CD4-positive, alpha-beta T cell (primary cell): Measurements from ENCODE around the gene NAA30. TPM values are rescaled to one million over a fixed set of nuclear protein-coding genes. Genes with fewer than 3 reads are reported as not detected.

Experiments
- ATAC-seq: fragments of 200-7000 bp; cut with Tn5 transposase; one replicate; pipeline ENCODE4 v1.10.0; 2022; ENCODE audit warnings: mild to moderate bottlenecking; ENCODE audit not compliant: poor library complexity
- CTCF ChIA-PET: fragments of 350-600 bp; sonication (Branson Sonifier 250); formaldehyde crosslinking; loops from one replicate; lab custom pipeline; 2021; ENCODE audit warnings: antibody characterized with exemption, inconsistent platforms; lab: Charles Lee
- POLR2A ChIA-PET: fragments of 350-600 bp; sonication (Branson Sonifier 250); formaldehyde crosslinking; loops from one replicate; lab custom pipeline; 2021; ENCODE audit warnings: antibody characterized with exemption, inconsistent platforms; lab: Charles Lee
- DNase-seq, 14 experiments: peaks; one replicate each; pipeline ENCODE4 v3.0.0-alpha.2; 2013 to 2020; ENCODE audit warnings: mixed read lengths in 2 of 14
- H3K27ac ChIP-seq, 2 donors: one replicate each; pipeline versions ENCODE4 v1.5.1 to v1.7.0; 2013; ENCODE audit warnings: low read length in 2 of 2, low read depth in 1 of 2, mild to moderate bottlenecking in 1 of 2
- H3K27me3 ChIP-seq, 2 experiments: 1 replicate in 1 of 2; 2 replicates in 1 of 2; pipeline versions ENCODE4 v1.6.1 to v1.7.0; 2013; ENCODE audit warnings: low read length in 2 of 2, control low read depth in 1 of 2, mild to moderate bottlenecking in 1 of 2, moderate library complexity in 1 of 2; ENCODE audit not compliant: insufficient read depth in 2 of 2, control insufficient read depth in 1 of 2
- H3K36me3 ChIP-seq: one replicate; pipeline ENCODE4 v1.6.1; 2013; ENCODE audit warnings: low read length, control low read depth; ENCODE audit not compliant: insufficient read depth
- H3K4me1 ChIP-seq: one replicate; pipeline ENCODE4 v1.6.1; 2013; ENCODE audit warnings: low read length, control low read depth; ENCODE audit not compliant: insufficient read depth
- H3K4me3 ChIP-seq: one replicate; pipeline ENCODE4 v1.5.1; 2013; ENCODE audit warnings: mild to moderate bottlenecking, low read length, moderate library complexity
- H3K9me3 ChIP-seq, 2 experiments: 1 replicate in 1 of 2; 2 replicates in 1 of 2; pipeline versions ENCODE4 v1.6.1 to v1.7.0; 2013; ENCODE audit warnings: low read length in 2 of 2, mild to moderate bottlenecking in 2 of 2, control low read depth in 1 of 2, moderate library complexity in 1 of 2; ENCODE audit not compliant: control insufficient read depth in 1 of 2, insufficient read depth in 1 of 2
- H3K27ac Mint-ChIP-seq: one replicate; pipeline ENCODE4 v1.8.0; 2020; ENCODE audit warnings: mixed read lengths
- H3K27me3 Mint-ChIP-seq: one replicate; pipeline ENCODE4 v1.8.0; 2021; ENCODE audit warnings: mixed read lengths
- H3K36me3 Mint-ChIP-seq: one replicate; pipeline ENCODE4 v1.8.0; 2021; ENCODE audit warnings: low read depth, mixed read lengths
- H3K4me1 Mint-ChIP-seq: one replicate; pipeline ENCODE4 v1.8.0; 2021; ENCODE audit warnings: low read depth, mixed read lengths
- H3K4me3 Mint-ChIP-seq: one replicate; pipeline ENCODE4 v1.8.0; 2020; ENCODE audit warnings: mild to moderate bottlenecking, mixed read lengths
- H3K9me3 Mint-ChIP-seq: one replicate; pipeline ENCODE4 v1.8.0; 2020; ENCODE audit warnings: mixed read lengths
- intact Hi-C, 2 experiments: fragments of 100-400 bp; cut with DNase I in 1 of 2; cut with micrococcal nuclease in 1 of 2; formaldehyde crosslinking; loops; one replicate each; pipeline versions ENCODE4 v1.15.1 to v1.9.0; 2023 to 2025; cut with DNase I, micrococcal nuclease
- total RNA-seq, 174 experiments: library from RNA in 2 of 174; stranded (reverse) in 2 of 174; gene quantifications; one replicate each; pipeline ENCODE4 v1.2.3 and lab custom pipeline; 2021 to 2026
- TF ChIP-seq, protein P1 (sequence below): fragments of 200-600 bp; IDR thresholded peaks from one replicate; pipeline ENCODE4 v1.8.0; 2022; ENCODE audit warnings: antibody characterized with exemption, mild to moderate bottlenecking

Gene NAA30
- total RNA-seq, 2 experiments from 2014 or later: 25.8 to 27.7 TPM

GRCh38 chr14:57391517-57392195, 1.3 kb downstream of the NAA30 start:
- Histone ChIP-seq H3K4me1 (peaks cover 19% of the 10 kb centered on the region), H3K27ac (peak overlapping the region in 1 of 2 donors; percentile 75), H3K36me3 (peaks cover 2% of the 10 kb centered on the region), H3K27me3 (no peaks in the 10 kb centered on the region), H3K4me3 (peak overlapping the region; percentile 91), H3K9me3 (no peaks in the 10 kb centered on the region)
- DNase-seq (no peak), ATAC-seq (no peak)
- H3K9me3 Mint-ChIP-seq: no peaks in the 10 kb centered on the region
- no peaks in the 10 kb centered on the region for H3K27me3 Mint-ChIP-seq
- H3K36me3 Mint-ChIP-seq: peaks cover 32% of the 10 kb centered on the region
- H3K4me1 Mint-ChIP-seq: peaks cover 57% of the 10 kb centered on the region
- peak overlapping the region; percentile 94 for H3K4me3 Mint-ChIP-seq
- ChIA-PET CTCF (no interaction called here), POLR2A (interaction anchor here (1.8 to 3.2 kb wide), 4 partner anchors 123 to 1797 kb away, joined by 5 to 38 read pairs (median 11); partner anchors contain the start of genes AP5M1, DAAM1, EXOC5 and KIAA0586)
- TF ChIP-seq, protein P1, sequence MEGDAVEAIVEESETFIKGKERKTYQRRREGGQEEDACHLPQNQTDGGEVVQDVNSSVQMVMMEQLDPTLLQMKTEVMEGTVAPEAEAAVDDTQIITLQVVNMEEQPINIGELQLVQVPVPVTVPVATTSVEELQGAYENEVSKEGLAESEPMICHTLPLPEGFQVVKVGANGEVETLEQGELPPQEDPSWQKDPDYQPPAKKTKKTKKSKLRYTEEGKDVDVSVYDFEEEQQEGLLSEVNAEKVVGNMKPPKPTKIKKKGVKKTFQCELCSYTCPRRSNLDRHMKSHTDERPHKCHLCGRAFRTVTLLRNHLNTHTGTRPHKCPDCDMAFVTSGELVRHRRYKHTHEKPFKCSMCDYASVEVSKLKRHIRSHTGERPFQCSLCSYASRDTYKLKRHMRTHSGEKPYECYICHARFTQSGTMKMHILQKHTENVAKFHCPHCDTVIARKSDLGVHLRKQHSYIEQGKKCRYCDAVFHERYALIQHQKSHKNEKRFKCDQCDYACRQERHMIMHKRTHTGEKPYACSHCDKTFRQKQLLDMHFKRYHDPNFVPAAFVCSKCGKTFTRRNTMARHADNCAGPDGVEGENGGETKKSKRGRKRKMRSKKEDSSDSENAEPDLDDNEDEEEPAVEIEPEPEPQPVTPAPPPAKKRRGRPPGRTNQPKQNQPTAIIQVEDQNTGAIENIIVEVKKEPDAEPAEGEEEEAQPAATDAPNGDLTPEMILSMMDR: no peak
- intact Hi-C loops: loop anchor here (2.0 to 5.0 kb wide), 5 partner anchors 121 to 1279 kb away; partner anchors contain the start of genes AP5M1 (in 1 of the 2) and EXOC5 (in 1 of the 2)
- H3K27ac Mint-ChIP-seq: peak overlapping the region; percentile 93

GRCh38 chr14:57392830-57393229, 2.4 kb downstream of the NAA30 start:
- DNase-seq: no peak
- intact Hi-C loops: loop anchor here in 1 of 2 experiments (5.0 kb wide), 2 partner anchors 804 to 1281 kb away; no protein-coding TSS in a partner anchor
- TF ChIP-seq, protein P1: no peak
- H3K9me3 Mint-ChIP-seq: no peaks in the 10 kb centered on the region
- H3K27ac ChIP-seq: no peak overlapping the region
- peak overlapping the region; percentile 93 for H3K27ac Mint-ChIP-seq
- ChIA-PET CTCF (no interaction called here), POLR2A (no interaction called here)
- no peak for ATAC-seq
- peaks cover 43% of the 10 kb centered on the region for H3K36me3 Mint-ChIP-seq
- peaks cover 62% of the 10 kb centered on the region for H3K4me1 Mint-ChIP-seq
- no peak overlapping the region for H3K4me3 ChIP-seq
- H3K27me3 ChIP-seq: no peaks in the 10 kb centered on the region
- peak overlapping the region; percentile 94 for H3K4me3 Mint-ChIP-seq
- peaks cover 9% of the 10 kb centered on the region for H3K36me3 ChIP-seq
- no peaks in the 10 kb centered on the region for H3K27me3 Mint-ChIP-seq
- no peaks in the 10 kb centered on the region for H3K9me3 ChIP-seq
- peaks cover 19% of the 10 kb centered on the region for H3K4me1 ChIP-seq

DNA sequence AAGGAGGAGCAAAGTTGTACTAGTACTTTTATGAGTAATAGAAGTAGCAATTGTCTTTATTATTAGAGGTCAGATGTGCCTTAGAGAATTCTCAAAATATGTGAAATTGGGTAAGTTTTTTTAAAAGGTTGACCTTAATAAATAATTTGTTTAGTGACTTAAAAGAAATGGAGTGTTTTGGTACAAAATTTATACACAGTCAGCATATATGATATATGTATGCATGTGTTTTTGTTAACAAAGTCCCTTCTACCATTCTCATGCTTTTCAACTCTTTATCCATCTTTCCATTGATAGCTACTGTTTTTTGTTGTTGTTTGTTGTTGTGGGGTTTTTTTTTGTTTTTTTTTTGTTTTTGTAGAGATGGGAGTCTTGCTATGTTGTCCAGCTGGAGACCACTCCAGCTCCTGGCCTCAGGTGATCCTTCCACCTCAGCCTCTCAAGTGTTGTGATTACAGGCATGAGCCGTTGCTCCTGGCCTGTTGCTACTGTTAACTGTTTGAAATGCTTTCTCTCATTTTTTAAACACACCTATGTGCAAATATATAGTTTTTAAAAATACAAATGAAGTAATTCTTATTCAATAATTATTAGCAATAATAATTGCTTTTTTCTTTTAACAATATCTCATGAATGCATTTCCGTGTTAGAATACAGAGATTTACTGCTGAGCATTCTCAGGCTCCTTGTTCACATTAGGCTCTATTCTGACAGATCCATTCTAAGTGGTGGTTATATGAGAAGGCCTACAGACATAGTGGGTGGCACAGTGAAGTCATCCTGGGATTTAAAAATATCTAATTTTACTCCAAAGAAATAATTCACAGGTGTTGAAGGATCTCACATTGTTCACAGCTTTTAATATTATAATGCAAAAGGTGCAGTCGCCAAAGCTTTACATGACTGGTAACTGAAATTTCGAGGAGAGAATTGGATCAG, 10.4 kb downstream of the NAA30 start:
- ATAC-seq (no peak), DNase-seq (no peak)
- Histone ChIP-seq H3K4me3 (no peak overlapping the region), H3K36me3 (peaks cover 15% of the 10 kb centered on the region), H3K27me3 (no peaks in the 10 kb centered on the region), H3K27ac (no peak overlapping the region), H3K4me1 (no peaks in the 10 kb centered on the region), H3K9me3 (no peaks in the 10 kb centered on the region)
- TF ChIP-seq, protein P1: no peak
- H3K36me3 Mint-ChIP-seq: peaks cover 81% of the 10 kb centered on the region
- ChIA-PET POLR2A (interaction anchor here (1.0 to 1.7 kb wide), 2 partner anchors 11 to 23 kb away, joined by 3 to 7 read pairs; partner anchors contain the start of gene NAA30), CTCF (interaction anchor here (1.0 kb wide), 1 partner anchor 11 kb away, joined by 3 read pairs; the partner anchor contains the start of gene NAA30)
- intact Hi-C loops: no loop called here
- no peaks in the 10 kb centered on the region for H3K9me3 Mint-ChIP-seq
- H3K4me3 Mint-ChIP-seq: no peak overlapping the region
- H3K4me1 Mint-ChIP-seq: peaks cover 61% of the 10 kb centered on the region
- no peaks in the 10 kb centered on the region for H3K27me3 Mint-ChIP-seq
- H3K27ac Mint-ChIP-seq: no peak overlapping the region
